K562 (cell line): ENCODE measurements around the gene ERF. TPM values are rescaled to one million over a fixed set of nuclear protein-coding genes. Genes with fewer than 3 reads are reported as not detected.

Experiments
- ATAC-seq: fragments of 200-7000 bp; cut with Tn5 transposase; 3 replicates; pipeline ENCODE4 v1.9.1; 2020; ENCODE audit warnings: moderate library complexity
- BruUV-seq: library from RNA; stranded (reverse); fragments of 400-500 nt; replicated peaks from 2 replicates; lab custom pipeline; 2021; lab: Mats Ljungman, UMichigan
- CTCF ChIA-PET: fragments of 300-600 bp; formaldehyde crosslinking; extraction: SDS; loops from one replicate; lab custom pipeline; 2021; ENCODE audit warnings: low intra/inter-chr PET ratio; lab: Yijun Ruan, JAX
- POLR2A ChIA-PET: fragments of 300-600, 350-650 bp; sonication (Branson Sonifier 250); formaldehyde crosslinking; extraction: SDS; loops from one replicate; lab custom pipeline; 2021; ENCODE audit warnings: antibody characterized with exemption, inconsistent platforms; lab: Yijun Ruan, JAX
- DNase-seq, 4 experiments: peaks; one replicate each; pipeline versions ENCODE4 v3.0.0 to v3.0.0-alpha.2; 2011 to 2018; ENCODE audit warnings: low spot score in 3 of 4, mixed read lengths in 3 of 4; ENCODE audit errors: extremely low read depth in 1 of 4
- FAIRE-seq: peaks from 2 replicates; lab custom pipeline; 2011; peaks lifted over from hg19 to GRCh38; lab: Jason Lieb, UNC
- H2AFZ ChIP-seq: 2 replicates; pipeline ENCODE4 v1.6.0; 2011; ENCODE audit warnings: low read depth, low read length, control low read depth, inconsistent platforms
- H3K27ac ChIP-seq: fragments of 200-600 bp; 3 replicates; pipeline ENCODE4 v1.8.0; 2011; ENCODE audit warnings: low read depth, mild to moderate bottlenecking, control low read depth, inconsistent platforms, low read length, moderate library complexity, mixed read lengths; ENCODE audit errors: extremely low read depth
- H3K27me3 ChIP-seq, 2 experiments: fragments of 300-600 bp in 1 of 2; 2 replicates in 1 of 2; 3 replicates in 1 of 2; pipeline versions ENCODE4 v1.6.0 to v1.8.0; 2011; ENCODE audit warnings: inconsistent platforms in 2 of 2, low read length in 2 of 2, mild to moderate bottlenecking in 1 of 2, mixed read lengths in 1 of 2, moderate library complexity in 1 of 2; ENCODE audit not compliant: control insufficient read depth in 2 of 2, insufficient read depth in 2 of 2
- H3K36me3 ChIP-seq: fragments of 300-600 bp; 3 replicates; pipeline ENCODE4 v1.8.0; 2011; ENCODE audit warnings: mild to moderate bottlenecking, low read length, inconsistent platforms; ENCODE audit not compliant: control insufficient read depth, insufficient read depth
- H3K4me1 ChIP-seq, 2 experiments: fragments of 200-600 bp in 1 of 2; replicated peaks in 1 of 2; 2 replicates in 1 of 2; 3 replicates in 1 of 2; pipeline versions ENCODE4 v1.5.1 to v1.8.0; 2011; ENCODE audit warnings: inconsistent platforms in 2 of 2, low read length in 2 of 2, mild to moderate bottlenecking in 1 of 2, mixed read lengths in 1 of 2, moderate library complexity in 1 of 2; ENCODE audit not compliant: control insufficient read depth in 2 of 2, insufficient read depth in 2 of 2
- H3K4me2 ChIP-seq: 2 replicates; pipeline ENCODE4 v1.6.1; 2011; ENCODE audit warnings: low read length, control low read depth, inconsistent platforms, mixed read lengths; ENCODE audit not compliant: insufficient read depth
- H3K4me3 ChIP-seq: fragments of 200-600 bp; sonication (generic), shearing (Covaris generic); 2 replicates; pipeline ENCODE4 v1.5.1; 2016; ENCODE audit warnings: control low read depth, inconsistent platforms
- H3K79me2 ChIP-seq: fragments of 200-600 bp; 3 replicates; pipeline ENCODE4 v1.8.0; 2011; ENCODE audit warnings: low read length, inconsistent platforms; ENCODE audit not compliant: control insufficient read depth, insufficient read depth
- H3K9ac ChIP-seq, 2 experiments: 2 replicates each; pipeline versions ENCODE4 v1.6.0 to v1.6.1; 2011; ENCODE audit warnings: low read depth in 2 of 2, low read length in 2 of 2, control low read depth in 1 of 2, inconsistent platforms in 1 of 2, mild to moderate bottlenecking in 1 of 2, mixed read lengths in 1 of 2; ENCODE audit not compliant: insufficient read depth in 1 of 2
- H3K9me1 ChIP-seq: one replicate; pipeline ENCODE4 v1.6.0; 2011; ENCODE audit warnings: inconsistent platforms, mild to moderate bottlenecking, low read length, moderate library complexity; ENCODE audit not compliant: control insufficient read depth, insufficient read depth
- H3K9me3 ChIP-seq: replicated peaks from 2 replicates; pipeline ENCODE4 v1.5.1; 2011; ENCODE audit warnings: low read depth, low read length, inconsistent platforms; ENCODE audit not compliant: control insufficient read depth, insufficient read depth
- H4K20me1 ChIP-seq: replicated peaks from 2 replicates; pipeline ENCODE4 v1.6.1; 2011; ENCODE audit warnings: low read length, inconsistent platforms, mixed read lengths; ENCODE audit not compliant: control insufficient read depth, insufficient read depth
- CREBBP ChIP-seq: IDR thresholded peaks from one replicate; pipeline ENCODE4 v1.6.1; 2012; ENCODE audit warnings: low read depth, mild to moderate bottlenecking, control low read depth, inconsistent platforms, low read length
- MCM7 ChIP-seq, 2 experiments: fragments of 450-650 bp; IDR thresholded peaks; 2 replicates each; pipeline ENCODE4 v1.6.1; 2016 to 2018
- PHB ChIP-seq: fragments of 250-450 bp; sonication (Bioruptor Pico); IDR thresholded peaks from 2 replicates; pipeline ENCODE4 v1.5.0; 2021
- RBM39 ChIP-seq: fragments of 200-400 bp; formaldehyde crosslinking; optimal IDR thresholded peaks from 2 replicates; pipeline ENCODE3; 2018; ENCODE audit warnings: low read depth, low read length
- SPI1 ChIP-seq: IDR thresholded peaks from 2 replicates; pipeline ENCODE4 v1.6.1; 2011; ENCODE audit warnings: low read depth, low read length, control low read depth, borderline replicate concordance
- SRSF7 ChIP-seq: fragments of 200-400 bp; formaldehyde crosslinking; optimal IDR thresholded peaks from 2 replicates; pipeline ENCODE3; 2017; ENCODE audit warnings: mild to moderate bottlenecking, low read depth, low read length
- TEAD2 ChIP-seq: fragments of 450-650 bp; IDR thresholded peaks from 2 replicates; pipeline ENCODE4 v1.6.1; 2016; ENCODE audit warnings: missing genetic modification characterization, control low read depth, missing compliant biosample characterization
- ZNF23 ChIP-seq: fragments of 250-450 bp; sonication (Bioruptor Pico); IDR thresholded peaks from 2 replicates; pipeline ENCODE4 v1.4.0; 2020; ENCODE audit warnings: mild to moderate bottlenecking
- ZNF77 ChIP-seq: fragments of 250-450 bp; sonication (Bioruptor Pico); IDR thresholded peaks from 2 replicates; pipeline ENCODE4 v1.5.0; 2020
- ZNF79 ChIP-seq: fragments of 250-450 bp; sonication (Bioruptor Pico); IDR thresholded peaks from 2 replicates; pipeline ENCODE4 v1.4.0; 2020; ENCODE audit warnings: low read depth, mild to moderate bottlenecking, moderate library complexity
- WGBS: fragments of 100-300 bp; shearing (Covaris generic); methylation state at CpG from one replicate; pipeline ENCODE4 v1.1.6; 2016; ENCODE audit warnings: low coverage, mixed read lengths; ENCODE audit not compliant: insufficient coverage; ENCODE audit errors: missing lambda C conversion rate; 5-methylcytosine and 5-hydroxymethylcytosine counted together
- in situ Hi-C: fragments of 300-500 bp; cut with MboI; formaldehyde crosslinking; loops from 4 replicates; pipeline ENCODE4 v1.15.0; 2018; ENCODE audit warnings: inconsistent platforms, mixed read lengths
- intact Hi-C: fragments of 100-400 bp; cut with micrococcal nuclease; formaldehyde crosslinking; loops from 2 replicates; pipeline ENCODE4 v1.14.2; 2022
- polyA plus RNA-seq, 8 experiments: library from polyadenylated mRNA; depleted of rRNA in 4 of 8; stranded (reverse) in 5 of 8; unstranded in 3 of 8; fragments of >200 nt; fragmentation: Nextera tagmentation in 2 of 8; fragmentation: Illumina TruSeq in 1 of 8; extraction: Ambion mirVana in 2 of 8; extraction: Trizol in 1 of 8; gene quantifications; 2 replicates each; pipeline versions ENCODE4 v1.2.1 to v1.2.3, GENCODE V29; 2011 to 2014; ENCODE audit warnings: inconsistent platforms in 1 of 8, missing spikeins in 1 of 8
- total RNA-seq, 7 experiments: library from RNA; depleted of rRNA in 6 of 7; stranded (reverse); fragments of >200 nt in 6 of 7; fragmentation: Illumina TruSeq in 2 of 7; extraction: Trizol in 2 of 7; gene quantifications; 2 replicates each; pipeline versions ENCODE4 v1.2.1 to v1.2.3, GENCODE V29; 2011 to 2021; ENCODE audit warnings: low replicate concordance in 1 of 7
- TF ChIP-seq, protein P1 (sequence below): fragments of 450-650 bp; IDR thresholded peaks from 2 replicates; pipeline ENCODE4 v1.7.1; 2018; ENCODE audit warnings: mild to moderate bottlenecking, low read depth; ENCODE audit not compliant: partially characterized antibody
- TF ChIP-seq, protein P2 (sequence below), 2 experiments: IDR thresholded peaks in 1 of 2; conservative IDR thresholded peaks in 1 of 2; 2 replicates each; pipeline ENCODE4 v1.6.1; 2016; ENCODE audit warnings: low read depth in 2 of 2, mild to moderate bottlenecking in 1 of 2, missing compliant biosample characterization in 1 of 2, missing genetic modification characterization in 1 of 2, moderate library complexity in 1 of 2
- TF ChIP-seq, protein P3 (sequence below): sonication (generic); formaldehyde crosslinking; IDR thresholded peaks from 2 replicates; pipeline ENCODE4 v1.9.0; 2022; ENCODE audit warnings: mild to moderate bottlenecking, missing genetic modification reagents

The ERF gene
- total and polyA plus RNA-seq, 9 of the 15 experiments (the other 6 are each of a cell fraction or from before 2014, with no cell fraction given): 0.03 to 75.4 (median 27.0) TPM

DNA sequence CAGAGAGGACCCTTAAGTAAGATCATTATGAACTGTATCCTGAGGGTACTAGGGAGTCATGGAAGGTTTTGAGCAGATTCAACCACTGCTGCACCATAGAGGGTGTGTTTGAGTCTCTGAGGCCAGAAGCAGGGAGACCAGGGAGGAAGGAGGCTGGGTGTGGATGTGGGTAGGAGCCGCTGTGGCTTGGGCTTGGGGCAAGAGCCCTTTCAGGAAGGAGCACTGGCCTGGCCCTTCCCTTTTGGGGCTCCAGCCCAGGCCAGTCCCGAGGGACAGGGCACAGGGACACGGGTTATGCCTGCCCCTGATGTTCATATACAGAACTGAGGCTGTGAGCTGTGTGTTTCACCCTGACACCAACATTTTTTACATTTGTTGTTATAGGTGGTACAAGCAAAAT, 21.4 kb upstream of the ERF start (continued):
- TF ChIP-seq TEAD2: no peak
- TF ChIP-seq, protein P1, sequence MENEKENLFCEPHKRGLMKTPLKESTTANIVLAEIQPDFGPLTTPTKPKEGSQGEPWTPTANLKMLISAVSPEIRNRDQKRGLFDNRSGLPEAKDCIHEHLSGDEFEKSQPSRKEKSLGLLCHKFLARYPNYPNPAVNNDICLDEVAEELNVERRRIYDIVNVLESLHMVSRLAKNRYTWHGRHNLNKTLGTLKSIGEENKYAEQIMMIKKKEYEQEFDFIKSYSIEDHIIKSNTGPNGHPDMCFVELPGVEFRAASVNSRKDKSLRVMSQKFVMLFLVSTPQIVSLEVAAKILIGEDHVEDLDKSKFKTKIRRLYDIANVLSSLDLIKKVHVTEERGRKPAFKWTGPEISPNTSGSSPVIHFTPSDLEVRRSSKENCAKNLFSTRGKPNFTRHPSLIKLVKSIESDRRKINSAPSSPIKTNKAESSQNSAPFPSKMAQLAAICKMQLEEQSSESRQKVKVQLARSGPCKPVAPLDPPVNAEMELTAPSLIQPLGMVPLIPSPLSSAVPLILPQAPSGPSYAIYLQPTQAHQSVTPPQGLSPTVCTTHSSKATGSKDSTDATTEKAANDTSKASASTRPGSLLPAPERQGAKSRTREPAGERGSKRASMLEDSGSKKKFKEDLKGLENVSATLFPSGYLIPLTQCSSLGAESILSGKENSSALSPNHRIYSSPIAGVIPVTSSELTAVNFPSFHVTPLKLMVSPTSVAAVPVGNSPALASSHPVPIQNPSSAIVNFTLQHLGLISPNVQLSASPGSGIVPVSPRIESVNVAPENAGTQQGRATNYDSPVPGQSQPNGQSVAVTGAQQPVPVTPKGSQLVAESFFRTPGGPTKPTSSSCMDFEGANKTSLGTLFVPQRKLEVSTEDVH: no peak

DNA sequence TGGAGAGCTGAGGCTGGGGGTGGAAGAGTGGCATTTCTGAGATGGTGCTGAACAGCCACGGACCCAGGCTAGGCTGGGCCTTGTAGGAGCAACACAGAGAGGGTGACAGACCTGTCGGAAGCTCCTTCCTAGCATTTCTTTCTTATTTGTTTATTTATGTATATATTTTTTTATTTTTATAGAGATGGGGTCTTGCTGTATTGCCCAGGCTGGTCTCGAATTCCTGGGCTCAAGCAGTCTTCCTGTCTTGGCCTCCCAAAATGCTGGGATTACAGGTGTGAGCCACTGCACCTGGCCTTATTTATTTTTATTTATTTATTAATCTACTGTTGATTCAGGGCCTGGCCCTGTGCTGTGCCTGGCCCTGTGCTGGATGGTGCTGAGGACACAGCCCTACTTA, 20.6 kb upstream of the ERF start:
- H2AFZ ChIP-seq: no peak overlapping the region
- H4K20me1 ChIP-seq: no peaks in the 10 kb centered on the region
- H3K9ac ChIP-seq: peak overlapping the region in 1 of 2 experiments; percentile 82; a peak in 2 of 4 replicates
- no peak for FAIRE-seq
- H3K4me3 ChIP-seq: no peak overlapping the region
- no peak for TF ChIP-seq ZNF79 (CRISPR knock-in tag)
- TF ChIP-seq CREBBP: no peak
- no peak for TF ChIP-seq ZNF77 (CRISPR knock-in tag)
- TF ChIP-seq PHB: no peak
- no peak for TF ChIP-seq RBM39
- TF ChIP-seq, protein P2, sequence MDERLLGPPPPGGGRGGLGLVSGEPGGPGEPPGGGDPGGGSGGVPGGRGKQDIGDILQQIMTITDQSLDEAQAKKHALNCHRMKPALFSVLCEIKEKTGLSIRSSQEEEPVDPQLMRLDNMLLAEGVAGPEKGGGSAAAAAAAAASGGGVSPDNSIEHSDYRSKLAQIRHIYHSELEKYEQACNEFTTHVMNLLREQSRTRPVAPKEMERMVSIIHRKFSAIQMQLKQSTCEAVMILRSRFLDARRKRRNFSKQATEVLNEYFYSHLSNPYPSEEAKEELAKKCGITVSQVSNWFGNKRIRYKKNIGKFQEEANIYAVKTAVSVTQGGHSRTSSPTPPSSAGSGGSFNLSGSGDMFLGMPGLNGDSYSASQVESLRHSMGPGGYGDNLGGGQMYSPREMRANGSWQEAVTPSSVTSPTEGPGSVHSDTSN (CRISPR knock-in tag; IDR thresholded peaks at IDR 0.05; ENCODE audit: low read depth): no peak
- TF ChIP-seq, protein P2 (tag; conservative IDR thresholded peaks at IDR 0.05; ENCODE audit: low read depth): no peak
- TF ChIP-seq SPI1: no peak
- TF ChIP-seq ZNF23: no peak
- TF ChIP-seq, protein P3, sequence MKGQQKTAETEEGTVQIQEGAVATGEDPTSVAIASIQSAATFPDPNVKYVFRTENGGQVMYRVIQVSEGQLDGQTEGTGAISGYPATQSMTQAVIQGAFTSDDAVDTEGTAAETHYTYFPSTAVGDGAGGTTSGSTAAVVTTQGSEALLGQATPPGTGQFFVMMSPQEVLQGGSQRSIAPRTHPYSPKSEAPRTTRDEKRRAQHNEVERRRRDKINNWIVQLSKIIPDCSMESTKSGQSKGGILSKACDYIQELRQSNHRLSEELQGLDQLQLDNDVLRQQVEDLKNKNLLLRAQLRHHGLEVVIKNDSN (CRISPR knock-in tag): no peak
- no peak for TF ChIP-seq SRSF7
- no peak for TF ChIP-seq MCM7 (IDR thresholded peaks at IDR 0.05)
- TF ChIP-seq, all 486 proteins: peak for 0
- Histone ChIP-seq H3K79me2 (peaks cover 40% of the 10 kb centered on the region), H3K4me1 (peaks cover 19 to 60% of the 10 kb centered on the region in 2 experiments), H3K27ac (no peak overlapping the region), H3K36me3 (peaks cover 59% of the 10 kb centered on the region), H3K9me3 (no peaks in the 10 kb centered on the region), H3K27me3 (no peaks in the 10 kb centered on the region), H3K4me2 (no peak overlapping the region), H3K9me1 (no peaks in the 10 kb centered on the region)
- DNase-seq (no peak), ATAC-seq (no peak)
- no TSS peak for BruUV-seq
- WGBS: 52% methylated on average over 3 of the region's 3 CpGs
- ChIA-PET CTCF (no interaction called here), POLR2A (interaction anchor here (1.3 kb wide), 1 partner anchor 9 kb away, joined by 4 read pairs; no protein-coding TSS in a partner anchor)
- in situ Hi-C loops (no loop called here), intact Hi-C loops (no loop called here)
